ENCODE results near the gene HLA-A.

Gene HLA-A

DNA sequence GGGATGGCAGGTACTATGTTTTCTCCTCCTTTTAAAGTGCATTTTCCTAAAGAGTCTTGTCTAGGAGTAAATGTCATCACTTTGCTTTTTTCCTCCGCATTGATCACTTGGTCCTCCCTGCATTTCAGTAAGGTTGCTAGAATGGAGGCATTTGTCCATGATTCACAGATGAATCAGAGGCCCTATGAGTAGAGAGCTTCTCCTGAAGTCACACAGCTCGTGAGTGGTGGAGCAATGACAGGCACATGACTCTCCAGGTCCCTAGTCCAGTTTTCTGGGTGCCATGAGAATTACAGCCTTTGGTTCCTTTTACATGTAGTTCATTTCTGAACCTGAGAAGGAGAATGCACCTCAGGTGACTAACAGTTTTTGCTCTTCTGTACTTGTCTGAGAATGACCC is 50.5 kb downstream of the HLA-A start:
- no peaks in the 10 kb centered on the region for H3K4me1 ChIP-seq (ENCODE audit: low read length)

DNA sequence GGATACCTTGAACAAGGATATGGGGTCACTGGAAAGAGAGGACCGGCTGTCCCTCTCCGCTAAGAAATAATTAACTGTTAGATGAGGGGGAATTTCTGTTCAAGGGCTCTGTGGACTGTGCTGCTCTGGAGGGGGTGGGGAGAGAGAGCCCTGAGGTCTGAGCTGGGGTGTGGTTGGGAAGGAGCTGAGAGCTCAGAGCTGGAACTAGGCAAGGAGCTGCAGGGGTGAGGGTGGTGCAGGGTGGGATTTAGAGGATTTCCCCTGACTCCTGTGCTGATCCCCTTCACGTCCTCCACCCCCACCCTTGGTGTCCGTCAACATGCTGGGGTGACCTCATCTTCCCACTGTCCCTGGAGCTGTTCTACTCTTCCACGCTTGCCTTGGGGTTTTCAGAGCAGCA is 52.5 kb downstream of the HLA-A start:
- no peaks in the 10 kb centered on the region for H3K9me3 ChIP-seq (ENCODE audit: insufficient read depth, low read length)
- no peaks in the 10 kb centered on the region for H3K79me2 ChIP-seq (ENCODE audit: low read length)
- H3K27me3 ChIP-seq (ENCODE audit: low read depth, low read length), result no peaks in the 10 kb centered on the region
- H3K4me1 ChIP-seq (ENCODE audit: low read length), result no peaks in the 10 kb centered on the region
- H4K20me1 ChIP-seq (ENCODE audit: insufficient read depth, low read length), result no peaks in the 10 kb centered on the region
- H3K36me3 ChIP-seq (replicated peaks; ENCODE audit: low read depth, low read length), result no peaks in the 10 kb centered on the region
- no peak overlapping the region for H2AFZ ChIP-seq (ENCODE audit: low read depth, low read length)
- no peak overlapping the region for H3K4me2 ChIP-seq (ENCODE audit: low read length)
- no peak overlapping the region for H3K27ac ChIP-seq (ENCODE audit: low read length)
- TF ChIP-seq, protein P1, sequence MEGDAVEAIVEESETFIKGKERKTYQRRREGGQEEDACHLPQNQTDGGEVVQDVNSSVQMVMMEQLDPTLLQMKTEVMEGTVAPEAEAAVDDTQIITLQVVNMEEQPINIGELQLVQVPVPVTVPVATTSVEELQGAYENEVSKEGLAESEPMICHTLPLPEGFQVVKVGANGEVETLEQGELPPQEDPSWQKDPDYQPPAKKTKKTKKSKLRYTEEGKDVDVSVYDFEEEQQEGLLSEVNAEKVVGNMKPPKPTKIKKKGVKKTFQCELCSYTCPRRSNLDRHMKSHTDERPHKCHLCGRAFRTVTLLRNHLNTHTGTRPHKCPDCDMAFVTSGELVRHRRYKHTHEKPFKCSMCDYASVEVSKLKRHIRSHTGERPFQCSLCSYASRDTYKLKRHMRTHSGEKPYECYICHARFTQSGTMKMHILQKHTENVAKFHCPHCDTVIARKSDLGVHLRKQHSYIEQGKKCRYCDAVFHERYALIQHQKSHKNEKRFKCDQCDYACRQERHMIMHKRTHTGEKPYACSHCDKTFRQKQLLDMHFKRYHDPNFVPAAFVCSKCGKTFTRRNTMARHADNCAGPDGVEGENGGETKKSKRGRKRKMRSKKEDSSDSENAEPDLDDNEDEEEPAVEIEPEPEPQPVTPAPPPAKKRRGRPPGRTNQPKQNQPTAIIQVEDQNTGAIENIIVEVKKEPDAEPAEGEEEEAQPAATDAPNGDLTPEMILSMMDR (IDR thresholded peaks at IDR 0.05; ENCODE audit: low read depth, low read length), result no peak
- TF ChIP-seq EZH2phosphoT487 (IDR thresholded peaks at IDR 0.05; ENCODE audit: low read depth), result no peak
- no peak overlapping the region for H3K4me3 ChIP-seq (ENCODE audit: low read length)
- H3K9ac ChIP-seq (ENCODE audit: low read length), result no peak overlapping the region

More for the DNA sequence above, 50.5 kb downstream of the HLA-A start:
- TF ChIP-seq, protein P1 (IDR thresholded peaks at IDR 0.05; ENCODE audit: low read depth, low read length), result no peak
- TF ChIP-seq EZH2phosphoT487 (IDR thresholded peaks at IDR 0.05; ENCODE audit: low read depth), result no peak
- no peak overlapping the region for H3K4me3 ChIP-seq (ENCODE audit: low read length)
- H3K4me2 ChIP-seq (ENCODE audit: low read length), result no peak overlapping the region
- H3K27me3 ChIP-seq (ENCODE audit: low read depth, low read length), result no peaks in the 10 kb centered on the region
- no peak overlapping the region for H2AFZ ChIP-seq (ENCODE audit: low read depth, low read length)
- H3K79me2 ChIP-seq (ENCODE audit: low read length), result no peaks in the 10 kb centered on the region
- H3K36me3 ChIP-seq (replicated peaks; ENCODE audit: low read depth, low read length), result no peaks in the 10 kb centered on the region
- no peak overlapping the region for H3K9ac ChIP-seq (ENCODE audit: low read length)
- no peak overlapping the region for H3K27ac ChIP-seq (ENCODE audit: low read length)
- H4K20me1 ChIP-seq (ENCODE audit: insufficient read depth, low read length), result no peaks in the 10 kb centered on the region
- H3K9me3 ChIP-seq (ENCODE audit: insufficient read depth, low read length), result no peaks in the 10 kb centered on the region

DNA sequence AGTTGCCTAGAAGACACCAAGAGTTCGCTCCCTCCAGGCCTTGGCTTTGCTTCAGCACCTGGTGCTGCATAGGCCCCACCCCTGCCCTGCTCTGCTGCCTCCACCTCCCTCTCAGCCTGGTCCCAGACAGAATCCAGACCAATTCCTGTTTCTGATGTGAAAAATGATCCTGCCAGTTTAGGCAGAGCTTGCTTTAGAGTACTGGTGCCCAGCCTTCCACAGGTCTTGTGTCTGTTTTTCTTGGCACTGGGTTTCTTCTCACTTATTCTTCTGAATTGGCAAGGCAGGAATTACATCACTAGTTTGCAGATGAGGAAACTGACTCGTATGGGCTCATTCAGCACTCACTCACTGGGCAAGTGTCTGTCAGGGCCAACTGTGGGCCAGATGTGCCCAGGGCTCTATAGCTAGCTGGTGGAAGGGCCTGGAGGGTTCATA is 53.0 kb downstream of the HLA-A start:
- Histone ChIP-seq H3K4me2 (ENCODE audit: low read length) (no peak overlapping the region), H3K36me3 (replicated peaks; ENCODE audit: low read depth, low read length) (no peaks in the 10 kb centered on the region), H3K27me3 (ENCODE audit: low read depth, low read length) (no peaks in the 10 kb centered on the region), H3K9ac (ENCODE audit: low read length) (no peak overlapping the region), H3K79me2 (ENCODE audit: low read length) (no peaks in the 10 kb centered on the region), H3K9me3 (ENCODE audit: insufficient read depth, low read length) (no peaks in the 10 kb centered on the region), H2AFZ (ENCODE audit: low read depth, low read length) (no peak overlapping the region), H3K4me3 (ENCODE audit: low read length) (no peak overlapping the region), H3K27ac (ENCODE audit: low read length) (no peak overlapping the region), H3K4me1 (ENCODE audit: low read length) (no peaks in the 10 kb centered on the region), H4K20me1 (ENCODE audit: insufficient read depth, low read length) (no peaks in the 10 kb centered on the region)
- TF ChIP-seq, protein P1 (IDR thresholded peaks at IDR 0.05; ENCODE audit: low read depth, low read length), result no peak
- no peak for TF ChIP-seq EZH2phosphoT487 (IDR thresholded peaks at IDR 0.05; ENCODE audit: low read depth)
